Measurements from ENCODE around the gene NUMBL.
"Not testable (repeated sequence)": the region's sequence is repeated elsewhere in the genome, so short reads cannot be mapped to it uniquely, and the experiment has no call there.

Gene NUMBL

GRCh38 chr19:40668991-40669614 lies 21.3 kb downstream of the NUMBL start:
- no peak for FAIRE-seq
- no peak for DNase-seq (ENCODE audit: extremely low spot score, insufficient read length, low read depth)

GRCh38 chr19:40667602-40668001 lies 22.8 kb downstream of the NUMBL start:
- DNase-seq (ENCODE audit: extremely low spot score, insufficient read length, low read depth) (no peak), FAIRE-seq (no peak)

- no peak for FAIRE-seq
These were observed 23.5 kb downstream of the NUMBL start for GRCh38 chr19:40666803-40667438.

GRCh38 chr19:40663695-40664692 lies 26.5 kb downstream of the NUMBL start:
- FAIRE-seq (peak; percentile 29), DNase-seq (ENCODE audit: extremely low spot score, insufficient read length, low read depth) (no peak)

More at GRCh38 chr19:40666803-40667438, 23.5 kb downstream of the NUMBL start:
- DNase-seq (ENCODE audit: extremely low spot score, insufficient read length, low read depth), result no peak

GRCh38 chr19:40662925-40663694 lies 27.3 kb downstream of the NUMBL start:
- peak; percentile 88 for DNase-seq (ENCODE audit: extremely low spot score, insufficient read length, low read depth)
- peak; percentile 87 for FAIRE-seq

GRCh38 chr19:40661616-40662015 lies 28.8 kb downstream of the NUMBL start:
- no peak for FAIRE-seq
- no peak for DNase-seq (ENCODE audit: extremely low spot score, insufficient read length, low read depth)

GRCh38 chr19:40659566-40659965 lies 30.9 kb downstream of the NUMBL start:
- FAIRE-seq, result no peak
- no peak for DNase-seq (ENCODE audit: extremely low spot score, insufficient read length, low read depth)

GRCh38 chr19:40659116-40659515 lies 31.3 kb downstream of the NUMBL start:
- FAIRE-seq (no peak), DNase-seq (ENCODE audit: extremely low spot score, insufficient read length, low read depth) (no peak)

GRCh38 chr19:40658031-40658430 lies 32.4 kb downstream of the NUMBL start:
- no peak for DNase-seq (ENCODE audit: extremely low spot score, insufficient read length, low read depth)
- no peak for FAIRE-seq

- DNase-seq (ENCODE audit: extremely low spot score, insufficient read length, low read depth); FAIRE-seq: not testable (repeated sequence)
These were observed 34.8 kb downstream of the NUMBL start for GRCh38 chr19:40655684-40656083.

- not testable (repeated sequence) for DNase-seq (ENCODE audit: extremely low spot score, insufficient read length, low read depth)
- peak; percentile 73 for FAIRE-seq
These were observed 38.1 kb downstream of the NUMBL start for GRCh38 chr19:40652303-40652702.

- FAIRE-seq (no peak), DNase-seq (ENCODE audit: extremely low spot score, insufficient read length, low read depth) (no peak)
These were observed 39.6 kb downstream of the NUMBL start for GRCh38 chr19:40650749-40651305.

- DNase-seq (ENCODE audit: extremely low spot score, insufficient read length, low read depth); FAIRE-seq: not testable (repeated sequence)
These were observed 40.4 kb downstream of the NUMBL start for GRCh38 chr19:40649903-40650675.

GRCh38 chr19:40646743-40647254 lies 43.7 kb downstream of the NUMBL start:
- FAIRE-seq (no peak), DNase-seq (ENCODE audit: extremely low spot score, insufficient read length, low read depth) (no peak)

GRCh38 chr19:40642757-40643305 lies 47.6 kb downstream of the NUMBL start:
- FAIRE-seq (no peak), DNase-seq (ENCODE audit: extremely low spot score, insufficient read length, low read depth) (no peak)

- DNase-seq (ENCODE audit: extremely low spot score, insufficient read length, low read depth) (no peak), FAIRE-seq (no peak)
These were observed 48.3 kb downstream of the NUMBL start for GRCh38 chr19:40642051-40642706.

- DNase-seq (ENCODE audit: extremely low spot score, insufficient read length, low read depth) (no peak), FAIRE-seq (no peak)
These were observed 49.2 kb downstream of the NUMBL start for GRCh38 chr19:40641281-40641680.

- DNase-seq (ENCODE audit: extremely low spot score, insufficient read length, low read depth), result no peak
- no peak for FAIRE-seq
These were observed 49.7 kb downstream of the NUMBL start for GRCh38 chr19:40640744-40641143.

Measured in GM18507 (cell line).